Astrocyte of the cerebellum (primary cell): ENCODE results near the gene NOBOX.

ENCODE experiments used
- DNase-seq: peaks from one replicate; pipeline ENCODE4 v3.0.0-alpha.2; 2011; ENCODE audit warnings: low read depth
- H3K4me3 ChIP-seq: 2 replicates; pipeline ENCODE4 v1.5.1; 2011; ENCODE audit warnings: mild to moderate bottlenecking, low read depth, low read length, moderate library complexity
- CTCF ChIP-seq: IDR thresholded peaks from 2 replicates; pipeline ENCODE4 v1.5.1; 2012; ENCODE audit warnings: low read length, low read depth, moderate library complexity, mild to moderate bottlenecking; ENCODE audit errors: missing control alignments
- in situ Hi-C: cut with HindIII; loops from 2 replicates; pipeline ENCODE4 v1.10.0; 2017; ENCODE audit warnings: low sequenced_read_pairs

Gene NOBOX

DNA sequence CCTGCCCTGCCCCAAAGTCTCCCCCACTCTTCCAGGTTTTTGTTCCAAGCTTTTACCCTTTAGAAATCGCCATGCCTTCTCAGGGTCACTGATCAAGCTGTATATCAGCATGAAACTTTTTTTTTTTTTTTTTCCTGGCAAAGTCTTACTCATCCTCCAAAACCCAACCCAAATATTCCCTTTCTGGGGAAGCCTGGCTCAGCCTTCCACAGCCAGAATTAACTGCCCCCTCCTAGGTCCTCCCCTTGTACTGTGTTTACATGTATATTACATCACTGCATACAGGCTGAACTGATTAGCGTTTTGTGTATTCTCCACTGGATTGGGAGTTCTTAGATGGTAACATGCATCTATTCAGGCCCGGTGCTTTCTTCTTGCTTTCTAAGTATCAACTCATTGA is 4.6 kb upstream of the NOBOX start:
- H3K4me3 ChIP-seq, result no peak overlapping the region
- TF ChIP-seq CTCF, result no peak
- no peak for DNase-seq
- in situ Hi-C loops, result no loop called here

DNA sequence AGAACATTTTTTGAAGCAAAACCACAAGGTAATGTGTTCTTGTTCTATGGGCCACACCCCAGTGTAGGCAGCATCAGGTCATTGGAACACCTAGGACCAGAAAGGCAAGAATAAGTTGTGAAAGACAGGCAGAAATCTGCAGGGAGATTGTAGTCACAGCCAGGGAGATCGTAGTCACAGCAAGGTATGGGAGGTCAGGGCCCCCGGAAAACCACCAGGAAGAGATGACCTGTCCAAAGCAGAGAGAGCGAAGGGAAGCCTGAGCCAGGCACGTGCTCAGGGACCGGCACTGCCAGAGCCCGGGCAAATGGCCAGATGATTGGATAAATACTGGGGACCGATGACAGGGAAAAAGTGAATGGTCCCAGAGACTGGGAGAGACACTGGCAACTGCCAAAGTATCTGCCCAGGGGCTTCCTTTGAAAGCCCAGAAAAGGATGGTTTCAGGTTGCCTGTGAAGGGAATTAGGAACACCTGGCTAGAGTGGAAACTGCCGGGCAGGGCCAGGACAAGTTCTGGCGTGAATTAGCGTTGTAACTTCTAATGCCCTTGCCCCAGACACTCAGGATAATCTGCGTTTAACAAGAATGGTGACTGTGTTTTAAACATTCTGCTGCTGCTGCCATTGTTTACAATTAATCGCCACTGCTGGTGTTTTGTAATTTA is 3.9 kb upstream of the NOBOX start:
- in situ Hi-C loops, result no loop called here
- no peak for DNase-seq
- H3K4me3 ChIP-seq, result no peak overlapping the region
- TF ChIP-seq CTCF, result no peak

- in situ Hi-C loops, result no loop called here
- DNase-seq, result no peak
- no peak overlapping the region for H3K4me3 ChIP-seq
- TF ChIP-seq CTCF, result no peak
Measured at GRCh38 chr7:144404946-144405345, 1.5 kb upstream of the NOBOX start.

DNA sequence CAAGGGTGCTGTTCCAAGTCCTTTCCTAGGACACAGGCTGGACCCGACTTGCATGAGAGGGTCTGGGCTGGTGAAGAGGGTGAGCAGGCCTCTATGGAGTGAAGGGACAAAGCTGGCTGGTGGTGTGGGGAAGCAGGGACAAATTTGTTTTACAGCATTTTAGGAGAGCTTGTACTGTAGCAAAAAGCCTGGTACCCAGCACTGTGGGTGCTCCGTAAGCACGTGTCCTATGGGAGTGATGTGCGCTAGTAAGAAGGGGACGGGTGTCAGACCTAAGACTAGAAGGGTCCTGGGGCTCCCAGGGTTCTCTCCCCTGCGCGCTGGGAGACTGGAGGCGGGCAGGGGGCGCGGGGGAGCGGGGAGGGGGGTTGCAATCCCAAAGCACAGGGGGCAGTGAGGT is 391 bp downstream of the NOBOX start:
- TF ChIP-seq CTCF, result no peak
- H3K4me3 ChIP-seq, result no peak overlapping the region
- in situ Hi-C loops, result no loop called here
- DNase-seq, result no peak

DNA sequence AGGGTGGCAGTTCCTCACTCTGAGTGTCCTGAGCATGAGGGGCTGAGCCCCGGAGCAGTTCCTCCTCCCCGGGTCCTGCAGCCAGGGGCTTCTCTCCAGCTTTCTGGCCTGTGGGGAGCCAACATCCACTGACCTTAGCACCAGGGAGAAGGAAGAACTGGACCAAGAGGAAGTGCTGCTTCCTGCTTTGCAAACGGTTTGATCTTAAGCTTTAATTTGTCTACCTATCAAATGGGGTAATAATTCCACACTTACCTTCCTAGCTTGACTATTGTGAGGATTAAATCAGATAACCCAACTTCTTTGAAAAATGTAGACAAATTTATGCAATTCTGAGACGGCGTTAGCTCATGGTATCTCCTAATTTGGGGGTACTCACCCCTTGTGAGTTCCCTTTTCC is 2.0 kb downstream of the NOBOX start:
- no peak for DNase-seq
- H3K4me3 ChIP-seq, result no peak overlapping the region
- no peak for TF ChIP-seq CTCF
- in situ Hi-C loops, result no loop called here

GRCh38 chr7:144399946-144400345 is 3.5 kb downstream of the NOBOX start:
- in situ Hi-C loops, result no loop called here
- H3K4me3 ChIP-seq, result no peak overlapping the region
- DNase-seq, result no peak
- no peak for TF ChIP-seq CTCF

DNA sequence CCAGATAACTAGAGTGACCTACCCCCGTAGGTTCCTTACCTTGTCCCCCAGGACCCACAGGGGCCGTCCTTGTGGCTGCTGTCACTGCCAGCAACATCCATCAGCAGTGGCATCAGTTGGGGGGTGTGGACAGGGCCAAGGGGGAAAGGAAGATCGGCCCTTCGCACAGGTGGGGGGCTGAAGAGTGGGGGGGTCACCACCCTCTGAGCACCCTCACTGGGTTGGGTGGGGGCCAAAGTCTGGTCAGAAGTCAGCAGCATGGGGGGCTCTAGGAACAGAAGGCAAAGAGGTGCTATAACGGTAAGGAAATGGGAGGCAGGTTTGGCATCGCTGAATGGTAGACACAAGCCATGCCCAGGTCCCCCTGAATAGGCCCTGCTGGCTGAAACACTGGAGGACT is 4.6 kb downstream of the NOBOX start:
- DNase-seq, result no peak
- TF ChIP-seq CTCF, result no peak
- H3K4me3 ChIP-seq, result no peak overlapping the region
- in situ Hi-C loops, result no loop called here
